ENCODE measurements around the gene CIB4. TPM values are rescaled to one million over a fixed set of nuclear protein-coding genes. Genes with fewer than 3 reads are reported as not detected.

CIB4 gene
- total RNA-seq, 1 donor from 2014 or later: not detected

DNA sequence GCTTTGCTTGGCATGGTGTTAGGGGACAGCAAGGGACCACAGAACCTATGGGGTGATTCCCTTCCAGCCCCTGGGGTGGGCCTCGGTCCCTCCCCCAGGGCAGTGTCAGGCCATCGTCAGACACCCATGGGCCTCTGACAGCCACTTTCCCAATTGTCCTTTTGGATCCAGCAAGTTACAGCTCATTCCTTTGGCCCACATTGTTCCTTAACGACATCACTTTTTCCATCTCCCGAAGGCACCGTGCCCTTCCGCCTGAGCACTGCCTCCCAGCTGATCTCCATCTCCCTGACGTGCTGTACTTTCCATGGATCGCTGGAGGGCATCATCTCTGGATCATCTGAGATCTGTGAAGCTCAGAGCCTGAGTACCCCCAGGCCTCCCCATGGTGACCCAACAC is 41.0 kb upstream of the CIB4 start:
- no peak overlapping the region for H3K4me3 ChIP-seq (ENCODE audit: low read depth, low read length)
- TF ChIP-seq, protein P1, sequence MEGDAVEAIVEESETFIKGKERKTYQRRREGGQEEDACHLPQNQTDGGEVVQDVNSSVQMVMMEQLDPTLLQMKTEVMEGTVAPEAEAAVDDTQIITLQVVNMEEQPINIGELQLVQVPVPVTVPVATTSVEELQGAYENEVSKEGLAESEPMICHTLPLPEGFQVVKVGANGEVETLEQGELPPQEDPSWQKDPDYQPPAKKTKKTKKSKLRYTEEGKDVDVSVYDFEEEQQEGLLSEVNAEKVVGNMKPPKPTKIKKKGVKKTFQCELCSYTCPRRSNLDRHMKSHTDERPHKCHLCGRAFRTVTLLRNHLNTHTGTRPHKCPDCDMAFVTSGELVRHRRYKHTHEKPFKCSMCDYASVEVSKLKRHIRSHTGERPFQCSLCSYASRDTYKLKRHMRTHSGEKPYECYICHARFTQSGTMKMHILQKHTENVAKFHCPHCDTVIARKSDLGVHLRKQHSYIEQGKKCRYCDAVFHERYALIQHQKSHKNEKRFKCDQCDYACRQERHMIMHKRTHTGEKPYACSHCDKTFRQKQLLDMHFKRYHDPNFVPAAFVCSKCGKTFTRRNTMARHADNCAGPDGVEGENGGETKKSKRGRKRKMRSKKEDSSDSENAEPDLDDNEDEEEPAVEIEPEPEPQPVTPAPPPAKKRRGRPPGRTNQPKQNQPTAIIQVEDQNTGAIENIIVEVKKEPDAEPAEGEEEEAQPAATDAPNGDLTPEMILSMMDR (conservative IDR thresholded peaks at IDR 0.05; ENCODE audit: low read depth, low read length): no peak
- no peak for DNase-seq (ENCODE audit: low read depth)

DNA sequence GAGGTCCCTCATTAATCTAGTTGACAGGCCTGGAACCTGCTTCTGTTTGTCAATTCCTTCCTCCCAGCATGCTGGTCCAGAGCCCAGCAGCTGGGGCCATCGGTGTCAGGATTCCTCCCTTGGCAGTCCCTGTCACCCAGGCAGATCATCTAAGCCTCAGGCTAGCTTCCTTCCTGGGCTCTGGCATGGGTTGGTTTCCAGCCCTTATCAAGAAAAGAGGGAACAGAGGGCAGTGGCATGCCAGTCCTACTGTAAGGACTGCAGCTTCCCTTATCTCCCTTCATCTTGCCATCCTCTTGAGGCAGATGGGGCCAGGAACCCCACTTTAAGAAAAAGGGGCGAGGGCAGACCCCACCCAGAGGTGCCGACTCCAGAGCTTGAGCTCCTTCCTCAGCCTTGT is 40.5 kb upstream of the CIB4 start:
- no peak overlapping the region for H3K4me3 ChIP-seq (ENCODE audit: low read depth, low read length)
- no peak for DNase-seq (ENCODE audit: low read depth)
- TF ChIP-seq, protein P1 (conservative IDR thresholded peaks at IDR 0.05; ENCODE audit: low read depth, low read length): no peak

DNA sequence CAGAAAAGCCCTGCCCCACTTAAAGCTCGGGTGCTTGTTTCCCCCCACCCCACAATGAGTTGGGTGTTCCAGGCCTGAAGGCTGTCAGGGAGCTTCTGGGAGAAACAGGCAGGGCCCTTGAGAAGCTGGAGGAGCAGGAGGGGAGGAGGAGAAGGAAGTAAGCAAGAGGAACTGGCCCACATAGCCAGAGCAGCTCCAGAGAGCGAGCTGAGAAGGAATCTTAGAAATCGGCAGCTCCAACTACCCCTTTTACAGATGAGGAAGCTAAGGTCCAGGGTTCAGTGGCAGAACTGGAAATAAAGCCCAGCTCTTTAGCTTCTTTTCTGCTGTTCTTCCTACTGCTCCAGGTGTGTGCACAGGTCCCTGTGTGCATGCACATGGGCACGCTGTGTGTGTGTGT is 38.7 kb upstream of the CIB4 start:
- TF ChIP-seq, protein P1 (conservative IDR thresholded peaks at IDR 0.05; ENCODE audit: low read depth, low read length): no peak
- no peak for DNase-seq (ENCODE audit: low read depth)
- H3K4me3 ChIP-seq (ENCODE audit: low read depth, low read length): no peak overlapping the region

DNA sequence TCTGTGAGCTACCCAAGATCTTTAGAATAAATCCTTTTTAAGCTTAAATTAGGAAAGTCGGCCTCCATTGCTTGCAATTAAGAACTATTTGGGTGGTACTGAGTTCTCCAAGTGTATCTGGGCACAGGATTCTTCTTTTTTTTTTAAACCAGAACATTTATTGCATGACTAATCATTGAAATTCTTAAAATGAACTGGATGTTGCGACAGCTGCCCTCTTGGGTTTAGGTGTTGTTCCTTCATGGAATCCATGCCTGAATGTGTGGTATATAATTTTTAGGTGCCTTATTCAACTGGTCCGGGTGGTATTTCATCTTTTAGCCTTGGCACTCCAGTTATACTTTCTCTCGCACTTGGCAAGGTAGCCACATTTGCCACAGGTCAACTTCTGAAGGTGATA is 36.9 kb upstream of the CIB4 start:
- DNase-seq (ENCODE audit: low read depth): no peak
- H3K4me3 ChIP-seq (ENCODE audit: low read depth, low read length): no peak overlapping the region
- TF ChIP-seq, protein P1 (conservative IDR thresholded peaks at IDR 0.05; ENCODE audit: low read depth, low read length): no peak

DNA sequence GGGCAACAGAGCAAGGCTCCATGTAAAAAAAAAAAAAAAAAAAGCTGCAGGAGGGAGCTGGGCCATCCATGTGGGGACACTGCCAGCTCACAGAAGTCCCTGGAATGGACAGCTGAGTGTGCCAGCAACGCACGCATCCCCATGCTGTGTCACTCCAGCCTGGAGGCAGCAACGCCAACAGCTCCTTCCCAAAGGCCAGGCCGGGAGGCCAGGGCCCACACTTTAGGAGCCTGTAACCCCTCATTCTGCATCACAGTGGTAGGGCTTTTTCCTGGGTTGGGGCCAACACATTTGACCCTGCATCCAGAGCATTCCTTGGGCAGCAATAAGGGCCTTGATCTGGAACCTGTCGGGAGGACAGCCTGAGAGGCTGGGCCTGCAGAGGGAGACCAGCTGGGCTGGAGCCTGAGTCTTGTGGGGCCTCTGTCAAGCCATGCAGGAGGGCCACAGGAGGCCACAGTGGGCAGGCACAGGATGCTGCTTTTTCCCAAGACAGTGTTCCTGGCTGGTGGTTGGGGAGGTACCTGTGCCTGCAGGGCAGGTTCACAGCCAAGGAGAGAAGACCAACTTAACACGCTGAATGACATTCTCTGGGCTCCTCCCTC is 34.6 kb upstream of the CIB4 start:
- no peak overlapping the region for H3K4me3 ChIP-seq (ENCODE audit: low read depth, low read length)
- TF ChIP-seq, protein P1 (conservative IDR thresholded peaks at IDR 0.05; ENCODE audit: low read depth, low read length): no peak
- DNase-seq (ENCODE audit: low read depth): no peak

DNA sequence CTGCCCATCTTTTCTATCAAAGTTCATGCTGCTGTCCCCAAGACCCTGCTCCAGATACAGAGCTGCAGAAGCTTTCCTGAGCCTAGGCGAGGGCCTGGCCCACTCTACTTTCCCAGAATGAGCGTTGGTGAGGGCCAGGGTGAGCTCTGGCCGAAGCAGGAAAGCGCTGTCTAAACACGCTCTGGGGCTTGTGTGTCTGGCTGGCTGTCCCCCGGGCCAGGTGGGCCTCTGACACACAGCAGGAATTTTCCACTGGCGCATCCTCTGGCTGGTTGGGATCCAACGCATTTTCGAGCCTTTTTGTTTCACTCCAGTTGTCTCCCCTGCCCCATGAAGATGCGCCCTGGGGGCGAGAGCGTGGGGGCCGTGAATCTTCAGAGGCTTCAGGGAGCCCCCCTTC is 33.6 kb upstream of the CIB4 start:
- no peak for DNase-seq (ENCODE audit: low read depth)
- TF ChIP-seq, protein P1 (conservative IDR thresholded peaks at IDR 0.05; ENCODE audit: low read depth, low read length): no peak
- H3K4me3 ChIP-seq (ENCODE audit: low read depth, low read length): no peak overlapping the region

DNA sequence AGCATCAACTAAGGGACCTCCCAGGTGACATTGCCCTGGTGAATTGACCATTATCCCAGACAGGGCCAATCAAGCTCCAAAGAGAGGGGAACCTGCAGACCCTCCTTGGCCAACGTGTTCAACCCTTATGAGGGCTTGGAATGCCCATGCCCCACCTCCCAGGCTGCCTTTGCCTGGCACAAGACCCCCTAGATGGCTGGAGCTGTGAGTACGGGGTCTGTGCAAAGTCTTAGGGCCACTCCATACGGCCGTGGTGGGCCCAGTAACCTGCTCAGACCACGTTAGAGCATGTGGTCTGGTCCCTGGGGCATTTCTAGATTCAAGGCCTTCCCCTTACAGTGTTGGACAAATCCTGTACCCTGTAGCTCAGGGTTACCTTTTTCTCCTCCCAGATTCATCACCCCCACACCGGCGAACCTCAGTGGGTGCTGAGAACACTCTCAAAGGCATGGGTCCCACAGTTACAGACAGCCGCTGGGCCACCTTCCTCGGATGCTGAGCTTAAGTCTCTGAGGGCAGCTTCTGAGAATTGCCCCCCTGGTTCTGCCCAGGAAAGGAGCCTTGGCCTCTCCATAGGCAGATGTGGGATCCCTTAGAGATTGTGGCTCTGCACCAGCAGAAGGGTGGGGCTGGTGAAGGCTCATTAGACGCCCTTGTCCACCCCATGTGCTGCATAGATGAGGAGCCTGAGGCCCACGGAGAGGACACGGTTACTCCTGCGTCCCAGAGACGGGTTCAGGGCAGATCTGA is 33.0 kb upstream of the CIB4 start:
- H3K4me3 ChIP-seq (ENCODE audit: low read depth, low read length): no peak overlapping the region
- TF ChIP-seq, protein P1 (conservative IDR thresholded peaks at IDR 0.05; ENCODE audit: low read depth, low read length): no peak
- no peak for DNase-seq (ENCODE audit: low read depth)
